HG03060 (cell line): ENCODE data around the gene TMX1.

Experiments
- ATAC-seq: cut with Tn5 transposase; IDR thresholded peaks from one replicate; pipeline ENCODE4 v1.9.1; 2021; ENCODE audit warnings: low read depth, moderate number of reproducible peaks; ENCODE audit not compliant: unreplicated experiment

The TMX1 gene

GRCh38 chr14:51242545-51243490, 2.8 kb downstream of the TMX1 start:
- ATAC-seq, result no peak

- no peak for ATAC-seq
These were observed 4.5 kb downstream of the TMX1 start for GRCh38 chr14:51244591-51244990.

GRCh38 chr14:51246032-51246431, 6.0 kb downstream of the TMX1 start:
- ATAC-seq, result no peak

- ATAC-seq, result peak; percentile 73
These were observed 8.3 kb downstream of the TMX1 start for GRCh38 chr14:51248016-51248987.

GRCh38 chr14:51251486-51251885, 11.4 kb downstream of the TMX1 start:
- ATAC-seq, result no peak

- ATAC-seq, result no peak
These were observed 13.8 kb downstream of the TMX1 start for GRCh38 chr14:51253880-51254279.

- ATAC-seq, result no peak
These were observed 18.2 kb downstream of the TMX1 start for GRCh38 chr14:51258280-51258679.

GRCh38 chr14:51258788-51259187, 18.7 kb downstream of the TMX1 start:
- ATAC-seq, result no peak

- no peak for ATAC-seq
These were observed 20.2 kb downstream of the TMX1 start for GRCh38 chr14:51260225-51260624.

- no peak for ATAC-seq
These were observed 21.1 kb downstream of the TMX1 start for GRCh38 chr14:51261151-51261550.

GRCh38 chr14:51262868-51263267, 22.8 kb downstream of the TMX1 start:
- no peak for ATAC-seq

- ATAC-seq, result no peak
These were observed 29.6 kb downstream of the TMX1 start for GRCh38 chr14:51269634-51270033.

- ATAC-seq, result no peak
These were observed 36.6 kb downstream of the TMX1 start for GRCh38 chr14:51276605-51277004.

- no peak for ATAC-seq
These were observed 37.8 kb downstream of the TMX1 start for GRCh38 chr14:51277753-51278415.

GRCh38 chr14:51282517-51282916, 42.5 kb downstream of the TMX1 start:
- no peak for ATAC-seq

GRCh38 chr14:51283402-51284085, 43.5 kb downstream of the TMX1 start:
- ATAC-seq, result no peak

GRCh38 chr14:51284241-51284640, 44.2 kb downstream of the TMX1 start:
- ATAC-seq, result no peak

GRCh38 chr14:51285120-51285519, 45.1 kb downstream of the TMX1 start:
- ATAC-seq, result no peak

GRCh38 chr14:51289169-51289568, 49.1 kb downstream of the TMX1 start:
- no peak for ATAC-seq

GRCh38 chr14:51290132-51290531, 50.1 kb downstream of the TMX1 start:
- no peak for ATAC-seq
